Measurements from ENCODE around the gene C10orf71.

DNA sequence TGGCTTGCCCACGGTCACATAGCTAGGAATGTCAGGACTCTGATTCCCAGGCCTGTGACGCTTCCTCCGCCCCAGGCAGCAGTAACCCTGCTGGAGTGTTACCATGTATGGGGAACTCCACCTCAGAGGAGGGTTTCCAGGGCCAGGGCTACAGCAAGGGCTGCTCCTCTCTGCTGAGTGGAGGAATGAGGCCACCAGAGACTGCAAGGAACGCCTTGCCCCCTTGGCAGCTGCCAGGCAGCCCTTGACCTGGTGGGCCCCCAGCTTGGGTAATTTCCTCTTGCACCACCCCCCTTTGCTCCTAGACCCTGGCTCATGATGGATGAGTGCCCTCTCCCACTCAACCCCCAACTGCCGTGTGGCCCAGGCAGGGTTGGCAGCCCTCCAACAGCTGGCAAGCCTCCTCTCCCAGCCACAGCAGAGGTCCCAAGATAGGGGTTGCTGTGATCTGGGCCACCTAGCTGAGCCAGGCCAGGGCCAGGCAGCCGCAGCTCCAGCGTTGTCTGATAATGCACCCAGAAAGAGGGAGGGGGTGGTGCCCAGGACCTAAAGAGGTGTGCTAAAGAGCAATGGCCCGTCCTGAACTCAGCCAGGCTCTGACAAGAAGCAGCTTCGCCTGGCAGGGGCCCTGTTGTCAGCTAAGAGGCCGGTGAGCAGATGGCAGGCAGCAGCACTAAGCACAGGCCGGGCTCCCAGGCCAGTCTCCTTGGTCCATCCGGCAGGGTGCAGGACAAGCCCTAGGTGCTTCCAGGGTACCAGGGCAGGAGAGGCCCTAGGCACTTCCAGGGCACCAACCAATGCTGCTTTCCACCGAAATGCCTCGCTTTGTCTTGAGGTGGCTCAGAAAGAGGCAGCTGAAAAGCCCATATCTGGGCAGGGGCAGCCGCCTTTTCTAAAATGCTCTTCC lies 61.6 kb downstream of the C10orf71 start:
- no peak for TF ChIP-seq POLR2A (IDR thresholded peaks at IDR 0.05; ENCODE audit: low read length)
- TF ChIP-seq GATA1 (IDR thresholded peaks at IDR 0.05; ENCODE audit: low read depth, low read length) = no peak

Measured in erythroblast (primary cell).